Stimulated activated CD8-positive, alpha-beta memory T cell treated with anti-CD3 and anti-CD28 coated beads, Interleukin-15, amount 100 ng/mL, for 4 hours (primary cell): ENCODE results near the gene RGS17.

ENCODE experiments used
- DNase-seq, 2 donors: peaks; one replicate each; pipeline ENCODE4 v3.0.0-alpha.2; 2020; ENCODE audit warnings: low read depth in 2 of 2

RGS17 gene

GRCh38 chr6:153084393-153084792 is 46.7 kb downstream of the RGS17 start:
- DNase-seq = no peak

GRCh38 chr6:153083869-153084268 is 47.2 kb downstream of the RGS17 start:
- DNase-seq = no peak

- no peak for DNase-seq
These were observed 49.2 kb downstream of the RGS17 start for GRCh38 chr6:153081914-153082313.

- no peak for DNase-seq
These were observed 54.7 kb downstream of the RGS17 start for GRCh38 chr6:153076431-153076830.

- no peak for DNase-seq
These were observed 56.3 kb downstream of the RGS17 start for GRCh38 chr6:153074761-153075160.

GRCh38 chr6:153073841-153074240 is 57.2 kb downstream of the RGS17 start:
- DNase-seq = no peak

- DNase-seq = no peak
These were observed 60.3 kb downstream of the RGS17 start for GRCh38 chr6:153070756-153071155.

GRCh38 chr6:153069897-153070296 is 61.2 kb downstream of the RGS17 start:
- DNase-seq = no peak

- DNase-seq = no peak
These were observed 65.9 kb downstream of the RGS17 start for GRCh38 chr6:153065222-153065621.

- no peak for DNase-seq
These were observed 67.1 kb downstream of the RGS17 start for GRCh38 chr6:153063936-153064335.

GRCh38 chr6:153062516-153062915 is 68.6 kb downstream of the RGS17 start:
- DNase-seq = no peak

- DNase-seq = no peak
These were observed 71.3 kb downstream of the RGS17 start for GRCh38 chr6:153059757-153060156.

GRCh38 chr6:153059311-153059710 is 71.8 kb downstream of the RGS17 start:
- no peak for DNase-seq

GRCh38 chr6:153058909-153059308 is 72.2 kb downstream of the RGS17 start:
- no peak for DNase-seq

- DNase-seq = no peak
These were observed 72.8 kb downstream of the RGS17 start for GRCh38 chr6:153058291-153058690.

- DNase-seq = no peak
These were observed 74.8 kb downstream of the RGS17 start for GRCh38 chr6:153056308-153056707.

- DNase-seq = no peak
These were observed 79.3 kb downstream of the RGS17 start for GRCh38 chr6:153051801-153052200.

GRCh38 chr6:153048631-153049030 is 82.5 kb downstream of the RGS17 start:
- no peak for DNase-seq

- DNase-seq = no peak
These were observed 83.7 kb downstream of the RGS17 start for GRCh38 chr6:153047386-153047785.

- no peak for DNase-seq
These were observed 85.8 kb downstream of the RGS17 start for GRCh38 chr6:153045271-153045670.

GRCh38 chr6:153044295-153044694 is 86.8 kb downstream of the RGS17 start:
- DNase-seq = no peak

- DNase-seq = no peak
These were observed 87.4 kb downstream of the RGS17 start for GRCh38 chr6:153043719-153044118.

GRCh38 chr6:153038378-153039057 is 92.6 kb downstream of the RGS17 start:
- no peak for DNase-seq

- no peak for DNase-seq
These were observed 96.9 kb downstream of the RGS17 start for GRCh38 chr6:153034139-153034538.
